Left colon (tissue), 2 donors: ENCODE measurements around the gene CXCR6. TPM values are rescaled to one million over a fixed set of nuclear protein-coding genes. Genes with fewer than 3 reads are reported as not detected.

Experiments
- ATAC-seq: fragments of 200-7000 bp; cut with Tn5 transposase; one replicate; pipeline ENCODE4 v1.9.1; 2020; ENCODE audit warnings: mild to moderate bottlenecking, moderate library complexity
- DNase-seq, 2 donors: peaks; one replicate each; pipeline ENCODE4 v3.0.0-alpha.2; 2020
- intact Hi-C, 2 donors: fragments of 100-400 bp; cut with DNase I in 1 of 2; cut with micrococcal nuclease in 1 of 2; formaldehyde crosslinking; loops; one replicate each; pipeline versions ENCODE4 v1.11.2 to v1.14.0; 2022; cut with DNase I, micrococcal nuclease
- long read RNA-seq: library from polyadenylated mRNA; unstranded; transcript quantifications from one replicate; pipeline ENCODE4 v2.0.0, GENCODE V29; 2021
- total RNA-seq, 2 donors: library from RNA; stranded (reverse); fragmentation: NEBNext Ultra II Directional; extraction: Animal tissue kit (Norgen Biotek cat#: 25700); gene quantifications; one replicate each; pipeline ENCODE4 v1.2.1, GENCODE V29; 2021
- donor health status: DM: no; HTN: no; CAD: no.
- donor health status: DM: yes; HTN: yes; CAD: no.

The CXCR6 gene
- 1 to 10 TPM in 1 of 2 donors, under 1 TPM in 1; 0.67 to 1.1 TPM for total RNA-seq
- long read RNA-seq, partial matches to known transcripts = 0 of 1 reads
- long read RNA-seq, other reads (novel, unspliced or antisense) = 0 of 1 reads

DNA sequence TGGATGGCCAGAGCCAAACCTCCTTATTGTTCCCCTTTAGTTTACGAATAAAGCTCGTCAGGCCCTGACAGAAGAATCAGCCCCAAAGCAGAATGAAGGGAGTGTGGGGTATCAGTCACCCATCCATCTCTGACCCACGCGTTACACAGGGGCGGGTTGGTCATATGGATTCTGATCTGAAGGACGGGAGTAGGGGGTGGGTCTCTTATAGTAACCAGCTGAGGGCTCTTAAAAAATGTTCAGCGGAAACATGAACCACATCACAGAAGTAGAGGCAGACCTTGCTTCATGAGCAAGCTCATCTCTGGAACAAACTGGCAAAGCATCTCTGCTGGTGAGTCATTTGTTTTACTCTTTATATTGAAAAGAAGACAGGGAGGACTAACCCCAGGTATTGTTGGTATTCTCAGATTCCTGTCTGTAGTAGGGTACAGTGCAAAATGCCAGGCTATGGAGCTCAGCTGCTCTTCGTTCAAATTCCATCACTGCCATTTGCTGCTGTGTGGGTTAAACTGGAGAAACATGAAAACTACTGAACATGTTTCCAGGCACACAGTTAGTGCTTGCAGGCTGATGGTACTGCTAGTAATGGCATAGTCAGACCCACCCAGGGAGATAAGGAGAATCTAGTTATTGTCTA is at the start of gene CXCR6:
Gene CXCR6 (plus strand): TSS at position 258 of the 640 bp plus-strand sequence. CDS start 3,018 bp downstream, outside the sequence.
- intact Hi-C loops = no loop called here

DNA sequence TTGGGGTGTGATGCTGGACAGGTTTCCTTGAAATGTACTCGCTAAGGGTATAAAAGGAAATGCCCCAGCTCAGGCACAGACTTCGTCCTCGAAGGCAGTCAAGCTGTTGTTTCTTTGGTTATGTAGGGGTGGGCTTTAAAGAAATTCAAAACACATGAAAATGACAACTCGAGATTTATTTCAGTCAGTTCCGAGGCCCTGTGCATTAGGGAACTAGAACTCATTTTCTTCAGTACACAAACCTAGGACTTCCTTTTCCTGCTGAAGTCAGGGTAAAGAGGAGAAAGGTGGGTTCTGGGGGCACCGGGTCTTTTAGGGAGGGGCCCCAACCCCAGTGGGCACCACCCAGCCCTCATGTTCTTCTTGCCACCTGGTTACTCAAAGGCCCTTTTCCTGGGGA is 49.2 kb upstream of the CXCR6 start:
- ATAC-seq (no peak), DNase-seq (no peak)
- intact Hi-C loops = no loop called here

More for the DNA sequence above, at the start of gene CXCR6:
- no peak for DNase-seq
- no peak for ATAC-seq

- DNase-seq = no peak
- intact Hi-C loops = no loop called here
- ATAC-seq = no peak
Observed at GRCh38 chr3:45895686-45896468, 47.4 kb upstream of the CXCR6 start.

DNA sequence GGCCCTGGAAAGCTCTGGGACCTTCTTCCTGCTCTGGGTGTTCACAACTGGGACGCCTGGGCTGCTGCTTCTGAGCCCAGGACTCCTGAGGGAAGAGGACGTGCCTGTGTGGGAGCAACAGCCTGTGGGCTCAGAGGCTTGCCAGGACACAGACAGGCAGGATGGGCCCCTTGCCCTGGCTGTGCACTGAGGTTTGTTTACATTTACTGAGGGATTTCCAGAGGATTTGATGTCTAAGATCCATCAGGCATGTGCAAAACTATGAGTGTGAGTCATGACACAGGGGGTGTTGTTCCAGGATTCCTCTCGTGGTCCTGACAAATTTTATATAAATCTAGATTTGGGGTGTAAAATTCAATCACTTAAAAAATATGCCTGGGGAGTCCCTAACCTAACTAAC is 46.3 kb upstream of the CXCR6 start:
- intact Hi-C loops = no loop called here
- ATAC-seq (no peak), DNase-seq (no peak)

DNA sequence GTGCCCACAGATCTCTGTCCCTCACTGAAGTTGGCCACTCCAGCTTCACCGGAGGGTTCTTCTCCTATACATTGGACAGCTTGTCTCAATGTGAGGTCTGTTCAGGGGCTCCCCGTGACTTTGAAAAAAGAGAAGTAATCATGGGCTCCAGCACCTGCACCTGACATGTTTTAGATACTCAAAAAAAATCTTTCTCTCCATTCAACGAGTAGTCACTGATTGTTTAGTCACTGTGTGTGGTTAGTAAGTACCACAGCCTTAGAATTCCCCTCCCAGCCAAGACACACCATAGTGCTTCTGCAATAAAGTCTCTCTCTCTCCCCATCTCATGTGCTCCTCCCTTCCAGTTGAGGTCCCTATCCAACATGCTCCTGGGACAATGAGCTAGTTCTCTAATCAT is 38.3 kb upstream of the CXCR6 start:
- intact Hi-C loops = no loop called here
- DNase-seq = no peak
- ATAC-seq = no peak

DNA sequence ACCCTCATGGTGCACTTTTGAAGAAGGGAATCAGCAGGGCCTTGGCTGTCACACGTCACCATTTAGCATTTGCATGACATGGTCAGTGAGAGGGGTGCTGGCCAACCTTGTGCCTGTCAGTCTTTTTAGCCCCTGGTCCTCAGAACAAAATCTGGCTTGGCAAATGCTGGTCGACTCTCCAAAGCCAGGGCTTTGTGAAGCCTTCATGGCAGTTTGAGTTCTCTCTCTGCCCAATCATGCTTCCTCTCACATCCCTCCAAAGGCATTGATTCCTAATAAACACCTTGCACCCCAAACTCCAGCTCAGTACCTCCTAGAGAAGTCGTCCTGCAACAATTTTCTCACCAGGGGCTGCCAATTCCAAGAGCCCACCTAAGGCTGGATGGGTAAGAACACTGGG is 37.5 kb upstream of the CXCR6 start:
- no peak for DNase-seq
- intact Hi-C loops = no loop called here
- no peak for ATAC-seq

DNA sequence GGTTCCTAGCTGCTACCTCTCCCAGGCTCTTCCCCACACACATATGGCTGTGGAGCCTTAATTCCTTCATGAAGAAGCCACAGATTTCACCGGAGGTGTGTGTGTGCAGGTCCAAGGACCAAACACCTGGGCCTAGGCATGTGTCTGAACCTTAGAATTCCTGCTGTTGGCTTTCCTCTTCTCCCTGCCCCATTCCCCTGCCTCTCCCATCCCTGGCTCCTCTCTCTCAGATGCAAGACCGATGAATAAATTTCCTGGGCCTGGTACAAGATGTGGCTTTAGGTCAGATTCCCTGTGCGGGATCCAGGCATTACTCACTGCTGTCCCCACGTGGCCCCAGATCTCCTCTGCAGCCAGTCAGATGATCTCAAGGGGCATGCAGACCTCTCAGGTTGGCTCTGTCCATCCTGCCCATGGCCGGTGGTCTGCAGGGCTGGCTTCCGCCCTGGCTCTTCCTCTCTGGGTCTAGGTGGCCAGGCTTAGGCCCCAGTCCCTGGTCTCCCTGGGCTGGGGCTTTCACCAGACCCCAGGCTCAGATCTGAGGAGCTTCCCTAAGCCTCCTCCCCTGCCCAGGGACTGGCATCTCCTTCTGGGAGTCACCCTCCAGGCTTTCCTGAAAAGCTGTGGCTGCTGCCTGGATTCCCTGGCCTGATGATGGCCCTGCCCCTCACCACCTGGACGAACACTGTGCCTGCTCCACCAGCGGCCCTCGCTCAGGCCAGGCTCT is 36.4 kb upstream of the CXCR6 start:
- intact Hi-C loops = no loop called here
- ATAC-seq (peak; percentile 26), DNase-seq (no peak)

DNA sequence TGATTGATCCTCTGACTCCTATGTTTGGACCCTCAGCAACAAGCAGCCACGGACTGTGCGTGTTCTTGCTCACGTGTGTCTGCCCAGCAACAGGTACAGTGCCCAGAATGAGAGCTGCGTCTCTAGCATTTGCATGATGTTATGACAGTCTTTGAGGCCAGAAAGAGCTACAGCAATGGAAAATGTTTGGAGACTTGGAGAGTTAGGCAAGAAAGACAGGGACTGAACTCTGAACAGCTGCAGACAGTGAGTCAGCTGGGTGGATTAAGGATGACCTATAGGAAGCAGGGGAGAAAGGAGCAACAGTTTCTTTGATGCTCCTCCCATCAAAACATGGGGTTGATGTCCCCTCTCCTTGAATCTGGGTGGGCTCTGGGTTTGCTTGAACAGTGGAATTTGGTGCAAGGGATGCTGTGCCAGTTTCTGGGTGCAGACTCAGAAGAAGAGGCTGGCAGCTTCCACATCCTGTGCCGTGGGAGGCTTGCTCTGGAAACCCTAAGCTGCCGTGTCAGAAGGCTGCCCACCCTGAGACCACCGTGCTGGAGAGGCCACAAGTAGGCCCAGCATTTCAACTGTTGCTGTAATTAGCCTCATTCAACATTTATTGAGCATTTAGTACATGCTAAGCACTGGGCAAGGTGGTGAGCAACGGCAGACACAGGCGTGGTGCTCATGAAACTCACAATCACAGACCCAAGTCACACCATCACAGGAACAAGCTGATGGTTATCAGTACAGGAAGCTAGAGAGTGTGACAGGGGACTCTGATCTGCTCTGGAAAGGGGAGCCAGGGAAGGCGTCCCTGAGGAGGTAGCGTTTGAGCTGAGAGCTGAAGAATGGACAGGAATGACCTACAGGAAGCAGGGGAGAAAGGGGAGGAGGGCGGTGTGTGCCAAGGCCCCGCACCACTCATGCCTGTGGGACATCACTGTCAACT is 35.2 kb upstream of the CXCR6 start:
- no peak for ATAC-seq
- intact Hi-C loops = no loop called here
- DNase-seq = no peak

- intact Hi-C loops = no loop called here
- ATAC-seq (no peak), DNase-seq (no peak)
Observed at GRCh38 chr3:45908761-45909160, 34.5 kb upstream of the CXCR6 start.

DNA sequence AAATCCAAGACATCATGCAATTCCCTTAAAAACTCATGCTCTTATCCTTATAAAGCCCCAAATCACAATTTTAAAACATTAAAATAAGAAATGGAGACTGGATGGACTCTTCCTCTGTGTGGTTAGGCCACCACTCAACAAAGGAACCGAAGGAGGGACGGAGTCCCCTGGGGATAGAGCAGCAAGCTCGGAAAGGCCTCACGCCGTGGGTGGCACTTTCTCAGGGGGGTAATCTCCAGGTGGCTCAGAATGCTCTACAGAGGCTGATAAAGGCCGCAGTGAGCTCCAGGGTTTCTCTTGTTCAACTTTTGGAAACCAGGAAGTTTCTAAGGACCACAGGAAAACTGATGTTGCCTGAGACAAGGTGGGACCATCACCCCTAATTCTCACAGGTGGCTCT is 33.7 kb upstream of the CXCR6 start:
- intact Hi-C loops = no loop called here
- ATAC-seq (no peak), DNase-seq (no peak)

DNA sequence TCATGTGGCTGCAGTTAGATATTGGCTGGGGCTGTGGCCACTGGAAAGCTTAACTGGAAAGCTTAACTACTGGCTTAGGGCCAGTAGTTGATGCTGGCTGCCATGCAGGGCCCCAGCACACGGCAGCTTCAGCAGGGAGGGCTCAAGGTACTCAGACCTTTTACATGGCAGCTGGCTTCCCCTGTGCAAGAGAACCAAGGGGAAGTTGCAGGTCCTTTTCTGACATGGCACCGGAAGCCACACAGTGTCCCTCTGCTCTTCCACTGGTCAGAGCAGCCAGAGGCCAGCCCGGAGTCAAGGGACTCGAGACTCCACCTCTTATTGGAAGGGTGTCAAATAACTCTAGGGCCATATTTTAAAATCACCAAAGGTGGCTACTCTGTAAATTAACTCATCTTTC is 32.4 kb upstream of the CXCR6 start:
- intact Hi-C loops = no loop called here
- DNase-seq = no peak
- ATAC-seq = no peak

GRCh38 chr3:45911511-45912226 is 31.6 kb upstream of the CXCR6 start:
- DNase-seq (no peak), ATAC-seq (no peak)
- intact Hi-C loops = no loop called here

DNA sequence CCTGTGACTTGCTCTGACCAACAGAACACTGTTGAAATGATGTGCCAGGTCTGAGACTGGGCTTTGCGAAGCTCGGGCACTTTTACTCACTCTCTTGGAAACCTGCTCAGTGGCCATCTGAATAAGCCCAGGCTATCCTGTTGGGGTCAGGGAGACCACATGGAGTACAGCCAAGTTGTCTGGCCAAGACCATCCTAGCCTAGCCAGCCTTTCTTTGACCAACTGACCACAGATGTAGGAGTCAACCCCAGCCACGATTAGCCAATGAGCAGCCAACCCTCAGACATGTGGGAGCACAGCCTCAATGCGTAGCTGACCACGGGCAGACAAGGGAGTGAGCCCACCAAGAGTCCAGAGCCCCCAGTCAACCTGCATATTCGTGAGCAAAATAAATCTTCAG is 30.8 kb upstream of the CXCR6 start:
- DNase-seq (no peak), ATAC-seq (no peak)
- intact Hi-C loops = no loop called here

DNA sequence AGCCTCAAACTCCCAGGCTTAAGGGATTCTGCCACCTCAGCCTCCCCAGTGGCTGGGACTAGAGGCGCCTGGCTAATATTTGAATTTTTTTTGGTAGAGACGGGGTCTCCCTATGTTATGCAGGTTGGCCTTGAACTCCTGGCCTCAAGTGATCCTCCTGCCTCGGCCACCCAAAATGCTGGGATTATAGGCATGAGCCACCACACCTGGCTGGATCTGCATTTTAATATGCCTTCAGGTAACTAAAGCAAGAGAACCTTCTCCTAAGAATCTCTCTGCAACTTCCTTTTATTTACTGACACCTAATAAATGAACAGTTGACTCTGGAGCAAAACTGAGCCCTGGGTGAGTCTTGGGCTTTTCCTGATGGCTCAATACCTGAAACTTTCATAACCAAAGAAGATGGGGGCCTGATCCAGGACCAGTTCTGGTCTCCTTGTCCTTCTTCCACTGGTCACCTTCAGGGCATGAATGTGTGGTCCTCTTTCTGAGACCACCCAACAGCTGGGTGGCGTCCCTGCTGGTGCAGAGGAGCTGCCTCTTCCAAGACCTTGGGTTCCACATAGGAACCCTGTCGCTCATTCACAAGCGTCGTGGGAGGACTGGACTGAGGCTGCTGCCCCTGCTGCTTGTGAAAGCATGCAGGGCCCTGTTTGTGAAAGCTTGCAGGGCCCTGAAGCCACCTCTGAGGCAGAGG is 28.8 kb upstream of the CXCR6 start:
- DNase-seq (no peak), ATAC-seq (no peak)
- intact Hi-C loops = no loop called here

- ATAC-seq = no peak
- DNase-seq = no peak
- intact Hi-C loops = no loop called here
Observed at GRCh38 chr3:45915059-45915439, 28.2 kb upstream of the CXCR6 start.

DNA sequence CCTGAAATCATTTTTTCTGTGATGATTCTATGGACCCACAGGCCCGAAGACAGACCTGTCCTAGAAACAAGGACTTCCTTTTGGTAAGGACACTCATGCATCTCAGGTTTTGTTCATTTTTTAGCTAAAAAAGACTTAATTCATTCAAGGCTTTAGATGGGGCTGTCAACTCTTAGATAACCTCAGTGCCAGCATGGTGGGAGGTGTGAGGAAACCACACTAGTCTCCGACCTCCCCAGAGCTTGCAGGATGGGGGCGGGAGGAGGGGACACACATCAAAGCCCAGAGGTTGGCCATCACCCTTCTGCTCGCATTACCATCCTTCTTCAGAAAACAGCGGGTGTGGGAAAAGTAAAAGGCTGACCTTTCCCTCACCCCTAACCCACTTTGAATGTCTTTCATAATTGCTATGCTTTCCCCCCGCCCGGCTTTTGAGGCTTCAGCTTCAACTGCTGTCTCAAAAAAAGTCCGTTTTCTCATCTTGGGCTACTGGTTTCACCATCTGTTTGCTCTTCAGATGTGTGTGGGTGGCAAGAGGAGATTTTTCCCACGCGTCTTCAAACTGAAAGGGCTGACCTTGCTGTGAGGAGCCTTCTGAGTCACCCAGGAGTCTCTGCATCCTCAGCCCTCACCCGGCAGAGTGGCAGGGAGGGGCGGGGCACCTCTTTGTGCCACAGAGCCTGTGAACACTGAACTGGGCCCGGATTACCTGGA is 27.6 kb upstream of the CXCR6 start:
- intact Hi-C loops = no loop called here
- peak; percentile 42 for ATAC-seq
- peak in 1 of 2 donors; percentile 46 for DNase-seq
